Middle frontal gyrus (tissue), 1 donor: ENCODE measurements around the gene MAP2.

ENCODE experiments used
- DNase-seq: peaks from one replicate; pipeline ENCODE4 v3.0.0-alpha.2; 2015; ENCODE audit warnings: low spot score; ENCODE audit errors: extremely low spot score

The MAP2 gene

GRCh38 chr2:209423562-209424198 is at the start of gene MAP2:
Gene MAP2, plus strand, starts transcription at chr2:209424047. Its CDS starts 229,124 bp downstream, at chr2:209653171.
- peak; percentile 80 for DNase-seq

GRCh38 chr2:209376686-209377085 is 47.2 kb upstream of the MAP2 start:
- DNase-seq = no peak

GRCh38 chr2:209380293-209380692 is 43.6 kb upstream of the MAP2 start:
- no peak for DNase-seq

GRCh38 chr2:209381091-209381490 is 42.8 kb upstream of the MAP2 start:
- DNase-seq = no peak

- DNase-seq = no peak
Measured at GRCh38 chr2:209382775-209383174, 41.1 kb upstream of the MAP2 start.

- no peak for DNase-seq
Measured at GRCh38 chr2:209383212-209383611, 40.6 kb upstream of the MAP2 start.

- no peak for DNase-seq
Measured at GRCh38 chr2:209387389-209387788, 36.5 kb upstream of the MAP2 start.

GRCh38 chr2:209388446-209389037 is 35.3 kb upstream of the MAP2 start:
- no peak for DNase-seq

GRCh38 chr2:209389171-209389618 is 34.7 kb upstream of the MAP2 start:
- no peak for DNase-seq

GRCh38 chr2:209390839-209391238 is 33.0 kb upstream of the MAP2 start:
- DNase-seq = no peak

GRCh38 chr2:209391776-209392401 is 32.0 kb upstream of the MAP2 start:
- DNase-seq = no peak

- DNase-seq = no peak
Measured at GRCh38 chr2:209395229-209395628, 28.6 kb upstream of the MAP2 start.

- DNase-seq = no peak
Measured at GRCh38 chr2:209395652-209396051, 28.2 kb upstream of the MAP2 start.

- DNase-seq = no peak
Measured at GRCh38 chr2:209398463-209398862, 25.4 kb upstream of the MAP2 start.

- DNase-seq = no peak
Measured at GRCh38 chr2:209401788-209402187, 22.1 kb upstream of the MAP2 start.

- DNase-seq = no peak
Measured at GRCh38 chr2:209411296-209411695, 12.6 kb upstream of the MAP2 start.

GRCh38 chr2:209411718-209412117 is 12.1 kb upstream of the MAP2 start:
- no peak for DNase-seq

- no peak for DNase-seq
Measured at GRCh38 chr2:209413311-209414014, 10.4 kb upstream of the MAP2 start.

- DNase-seq = no peak
Measured at GRCh38 chr2:209416913-209417312, 6.9 kb upstream of the MAP2 start.

- no peak for DNase-seq
Measured at GRCh38 chr2:209422191-209422754, 1.6 kb upstream of the MAP2 start.

GRCh38 chr2:209424199-209424701 is 403 bp downstream of the MAP2 start:
- no peak for DNase-seq
